K562 (cell line): Measurements from ENCODE around the gene FRMPD2. TPM values are rescaled to one million over a fixed set of nuclear protein-coding genes. Genes with fewer than 3 reads are reported as not detected.

Experiments
- ATAC-seq: fragments of 200-7000 bp; cut with Tn5 transposase; 3 replicates; pipeline ENCODE4 v1.9.1; 2020; ENCODE audit warnings: moderate library complexity
- BruUV-seq: library from RNA; stranded (reverse); fragments of 400-500 nt; replicated peaks from 2 replicates; lab custom pipeline; 2021; lab: Mats Ljungman, UMichigan
- CTCF ChIA-PET: fragments of 300-600 bp; formaldehyde crosslinking; extraction: SDS; loops from one replicate; lab custom pipeline; 2021; ENCODE audit warnings: low intra/inter-chr PET ratio; lab: Yijun Ruan, JAX
- POLR2A ChIA-PET: fragments of 300-600, 350-650 bp; sonication (Branson Sonifier 250); formaldehyde crosslinking; extraction: SDS; loops from one replicate; lab custom pipeline; 2021; ENCODE audit warnings: antibody characterized with exemption, inconsistent platforms; lab: Yijun Ruan, JAX
- DNase-seq, 4 experiments: peaks; one replicate each; pipeline versions ENCODE4 v3.0.0 to v3.0.0-alpha.2; 2011 to 2018; ENCODE audit warnings: low spot score in 3 of 4, mixed read lengths in 3 of 4; ENCODE audit errors: extremely low read depth in 1 of 4
- FAIRE-seq: peaks from 2 replicates; lab custom pipeline; 2011; peaks lifted over from hg19 to GRCh38; lab: Jason Lieb, UNC
- H2AFZ ChIP-seq: 2 replicates; pipeline ENCODE4 v1.6.0; 2011; ENCODE audit warnings: low read depth, low read length, control low read depth, inconsistent platforms
- H3K27ac ChIP-seq: fragments of 200-600 bp; 3 replicates; pipeline ENCODE4 v1.8.0; 2011; ENCODE audit warnings: low read depth, mild to moderate bottlenecking, control low read depth, inconsistent platforms, low read length, moderate library complexity, mixed read lengths; ENCODE audit errors: extremely low read depth
- H3K27me3 ChIP-seq, 2 experiments: fragments of 300-600 bp in 1 of 2; 2 replicates in 1 of 2; 3 replicates in 1 of 2; pipeline versions ENCODE4 v1.6.0 to v1.8.0; 2011; ENCODE audit warnings: inconsistent platforms in 2 of 2, low read length in 2 of 2, mild to moderate bottlenecking in 1 of 2, mixed read lengths in 1 of 2, moderate library complexity in 1 of 2; ENCODE audit not compliant: control insufficient read depth in 2 of 2, insufficient read depth in 2 of 2
- H3K36me3 ChIP-seq: fragments of 300-600 bp; 3 replicates; pipeline ENCODE4 v1.8.0; 2011; ENCODE audit warnings: mild to moderate bottlenecking, low read length, inconsistent platforms; ENCODE audit not compliant: control insufficient read depth, insufficient read depth
- H3K4me1 ChIP-seq, 2 experiments: fragments of 200-600 bp in 1 of 2; replicated peaks in 1 of 2; 2 replicates in 1 of 2; 3 replicates in 1 of 2; pipeline versions ENCODE4 v1.5.1 to v1.8.0; 2011; ENCODE audit warnings: inconsistent platforms in 2 of 2, low read length in 2 of 2, mild to moderate bottlenecking in 1 of 2, mixed read lengths in 1 of 2, moderate library complexity in 1 of 2; ENCODE audit not compliant: control insufficient read depth in 2 of 2, insufficient read depth in 2 of 2
- H3K4me2 ChIP-seq: 2 replicates; pipeline ENCODE4 v1.6.1; 2011; ENCODE audit warnings: low read length, control low read depth, inconsistent platforms, mixed read lengths; ENCODE audit not compliant: insufficient read depth
- H3K4me3 ChIP-seq: fragments of 200-600 bp; sonication (generic), shearing (Covaris generic); 2 replicates; pipeline ENCODE4 v1.5.1; 2016; ENCODE audit warnings: control low read depth, inconsistent platforms
- H3K79me2 ChIP-seq: fragments of 200-600 bp; 3 replicates; pipeline ENCODE4 v1.8.0; 2011; ENCODE audit warnings: low read length, inconsistent platforms; ENCODE audit not compliant: control insufficient read depth, insufficient read depth
- H3K9ac ChIP-seq, 2 experiments: 2 replicates each; pipeline versions ENCODE4 v1.6.0 to v1.6.1; 2011; ENCODE audit warnings: low read depth in 2 of 2, low read length in 2 of 2, control low read depth in 1 of 2, inconsistent platforms in 1 of 2, mild to moderate bottlenecking in 1 of 2, mixed read lengths in 1 of 2; ENCODE audit not compliant: insufficient read depth in 1 of 2
- H3K9me1 ChIP-seq: one replicate; pipeline ENCODE4 v1.6.0; 2011; ENCODE audit warnings: inconsistent platforms, mild to moderate bottlenecking, low read length, moderate library complexity; ENCODE audit not compliant: control insufficient read depth, insufficient read depth
- H3K9me3 ChIP-seq: replicated peaks from 2 replicates; pipeline ENCODE4 v1.5.1; 2011; ENCODE audit warnings: low read depth, low read length, inconsistent platforms; ENCODE audit not compliant: control insufficient read depth, insufficient read depth
- H4K20me1 ChIP-seq: replicated peaks from 2 replicates; pipeline ENCODE4 v1.6.1; 2011; ENCODE audit warnings: low read length, inconsistent platforms, mixed read lengths; ENCODE audit not compliant: control insufficient read depth, insufficient read depth
- ELF1 ChIP-seq: fragments of 200-800 bp; sonication (Bioruptor generic); IDR thresholded peaks from 2 replicates; pipeline ENCODE4 v1.6.1; 2016; ENCODE audit warnings: missing genetic modification characterization, missing compliant biosample characterization
- JUND ChIP-seq, 2 experiments: IDR thresholded peaks; 2 replicates in 1 of 2; 3 replicates in 1 of 2; pipeline ENCODE4 v1.6.1; 2011; ENCODE audit warnings: borderline replicate concordance in 2 of 2, low read depth in 2 of 2, low read length in 2 of 2, improper control_type of control experiment in 1 of 2, missing biosample characterization in 1 of 2, missing genetic modification characterization in 1 of 2, missing genetic modification reagents in 1 of 2
- L3MBTL2 ChIP-seq: fragments of 450-650 bp; IDR thresholded peaks from 2 replicates; pipeline ENCODE4 v1.6.1; 2016; ENCODE audit warnings: mild to moderate bottlenecking, moderate library complexity
- PML ChIP-seq: IDR thresholded peaks from 2 replicates; pipeline ENCODE4 v1.6.1; 2012; ENCODE audit warnings: low read length, inconsistent platforms
- PTRF ChIP-seq: fragments of 450-650 bp; IDR thresholded peaks from 2 replicates; pipeline ENCODE4 v1.6.1; 2016; ENCODE audit warnings: mild to moderate bottlenecking, missing genetic modification characterization, missing compliant biosample characterization
- WGBS: fragments of 100-300 bp; shearing (Covaris generic); methylation state at CpG from one replicate; pipeline ENCODE4 v1.1.6; 2016; ENCODE audit warnings: low coverage, mixed read lengths; ENCODE audit not compliant: insufficient coverage; ENCODE audit errors: missing lambda C conversion rate; 5-methylcytosine and 5-hydroxymethylcytosine counted together
- in situ Hi-C: fragments of 300-500 bp; cut with MboI; formaldehyde crosslinking; loops from 4 replicates; pipeline ENCODE4 v1.15.0; 2018; ENCODE audit warnings: inconsistent platforms, mixed read lengths
- intact Hi-C: fragments of 100-400 bp; cut with micrococcal nuclease; formaldehyde crosslinking; loops from 2 replicates; pipeline ENCODE4 v1.14.2; 2022
- polyA plus RNA-seq, 8 experiments: library from polyadenylated mRNA; depleted of rRNA in 4 of 8; stranded (reverse) in 5 of 8; unstranded in 3 of 8; fragments of >200 nt; fragmentation: Nextera tagmentation in 2 of 8; fragmentation: Illumina TruSeq in 1 of 8; extraction: Ambion mirVana in 2 of 8; extraction: Trizol in 1 of 8; gene quantifications; 2 replicates each; pipeline versions ENCODE4 v1.2.1 to v1.2.3, GENCODE V29; 2011 to 2014; ENCODE audit warnings: inconsistent platforms in 1 of 8, missing spikeins in 1 of 8
- total RNA-seq, 7 experiments: library from RNA; depleted of rRNA in 6 of 7; stranded (reverse); fragments of >200 nt in 6 of 7; fragmentation: Illumina TruSeq in 2 of 7; extraction: Trizol in 2 of 7; gene quantifications; 2 replicates each; pipeline versions ENCODE4 v1.2.1 to v1.2.3, GENCODE V29; 2011 to 2021; ENCODE audit warnings: low replicate concordance in 1 of 7
- TF ChIP-seq, protein P1 (sequence below), 2 experiments: fragments of 450-650 bp; IDR thresholded peaks; 2 replicates each; pipeline ENCODE4 v1.6.1; 2018; ENCODE audit warnings: mild to moderate bottlenecking in 2 of 2, low read depth in 1 of 2; ENCODE audit not compliant: partially characterized antibody in 2 of 2
- TF ChIP-seq, protein P2 (sequence below), 2 experiments: IDR thresholded peaks; 2 replicates each; pipeline ENCODE4 v1.6.1; 2011; ENCODE audit warnings: borderline replicate concordance in 1 of 2, control low read depth in 1 of 2, low read depth in 1 of 2, low read length in 1 of 2, mild to moderate bottlenecking in 1 of 2, mixed read lengths in 1 of 2, moderate library complexity in 1 of 2; ENCODE audit not compliant: insufficient read depth in 1 of 2, insufficient read length in 1 of 2, poor library complexity in 1 of 2, severe bottlenecking in 1 of 2; ENCODE audit errors: extremely low read depth in 1 of 2
- TF ChIP-seq, protein P3 (sequence below): fragments of 450-650 bp; IDR thresholded peaks from 2 replicates; pipeline ENCODE4 v1.6.1; 2018; ENCODE audit warnings: mild to moderate bottlenecking, low read depth; ENCODE audit not compliant: partially characterized antibody

FRMPD2 gene
- total and polyA plus RNA-seq, 9 of the 15 experiments (the other 6 are each of a cell fraction or from before 2014, with no cell fraction given) = 0.12 to 0.95 (median 0.33) TPM

DNA sequence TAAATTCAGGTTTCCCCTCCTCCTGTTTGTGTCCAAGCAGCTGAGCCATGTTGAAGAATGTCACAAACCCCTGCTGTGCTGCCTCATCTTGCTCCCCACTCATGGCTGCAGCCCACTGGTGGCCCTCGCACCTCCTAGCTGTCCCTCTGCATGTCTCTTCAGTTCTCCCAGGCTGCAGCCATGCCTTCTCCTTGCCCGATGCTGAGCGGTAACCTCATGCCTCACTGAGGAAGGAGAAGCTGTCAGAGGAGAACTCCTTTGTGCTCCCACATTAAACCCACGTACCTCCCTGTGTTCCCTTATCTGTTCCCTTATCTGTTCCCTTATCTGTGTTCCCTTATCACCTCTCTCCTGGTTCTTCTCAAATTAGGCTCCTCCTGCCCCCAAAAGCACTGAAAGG lies 10.3 kb upstream of the FRMPD2 start:
- 21% methylated on average over 4 of the region's 4 CpGs for WGBS
- Histone ChIP-seq H3K79me2 (no peaks in the 10 kb centered on the region), H3K9ac (no peak overlapping the region), H3K9me3 (peaks cover 9% of the 10 kb centered on the region), H3K4me2 (no peak overlapping the region), H3K36me3 (no peaks in the 10 kb centered on the region), H3K27ac (no peak overlapping the region), H4K20me1 (no peaks in the 10 kb centered on the region), H3K9me1 (no peaks in the 10 kb centered on the region), H3K4me1 (no peaks in the 10 kb centered on the region; a peak in 3 of 5 replicates), H3K27me3 (peaks cover 2 to 11% of the 10 kb centered on the region in 2 experiments; a peak in 4 of 5 replicates), H2AFZ (no peak overlapping the region), H3K4me3 (no peak overlapping the region)
- no peak for ATAC-seq
- in situ Hi-C loops = no loop called here
- CTCF ChIA-PET = no interaction called here
- FAIRE-seq = no peak
- BruUV-seq = no TSS peak
- no peak for DNase-seq
- TF ChIP-seq ELF1 (no peak), PML (no peak), L3MBTL2 (peak; percentile 49; the same call in 1 of the 2 replicates), JUND (IDR thresholded peaks at IDR 0.05; ENCODE audit: borderline replicate concordance, low read depth, low read length) (no peak), JUND (tag; IDR thresholded peaks at IDR 0.05; ENCODE audit: borderline replicate concordance, low read depth, low read length) (no peak), PTRF (no peak)
- TF ChIP-seq, protein P1, sequence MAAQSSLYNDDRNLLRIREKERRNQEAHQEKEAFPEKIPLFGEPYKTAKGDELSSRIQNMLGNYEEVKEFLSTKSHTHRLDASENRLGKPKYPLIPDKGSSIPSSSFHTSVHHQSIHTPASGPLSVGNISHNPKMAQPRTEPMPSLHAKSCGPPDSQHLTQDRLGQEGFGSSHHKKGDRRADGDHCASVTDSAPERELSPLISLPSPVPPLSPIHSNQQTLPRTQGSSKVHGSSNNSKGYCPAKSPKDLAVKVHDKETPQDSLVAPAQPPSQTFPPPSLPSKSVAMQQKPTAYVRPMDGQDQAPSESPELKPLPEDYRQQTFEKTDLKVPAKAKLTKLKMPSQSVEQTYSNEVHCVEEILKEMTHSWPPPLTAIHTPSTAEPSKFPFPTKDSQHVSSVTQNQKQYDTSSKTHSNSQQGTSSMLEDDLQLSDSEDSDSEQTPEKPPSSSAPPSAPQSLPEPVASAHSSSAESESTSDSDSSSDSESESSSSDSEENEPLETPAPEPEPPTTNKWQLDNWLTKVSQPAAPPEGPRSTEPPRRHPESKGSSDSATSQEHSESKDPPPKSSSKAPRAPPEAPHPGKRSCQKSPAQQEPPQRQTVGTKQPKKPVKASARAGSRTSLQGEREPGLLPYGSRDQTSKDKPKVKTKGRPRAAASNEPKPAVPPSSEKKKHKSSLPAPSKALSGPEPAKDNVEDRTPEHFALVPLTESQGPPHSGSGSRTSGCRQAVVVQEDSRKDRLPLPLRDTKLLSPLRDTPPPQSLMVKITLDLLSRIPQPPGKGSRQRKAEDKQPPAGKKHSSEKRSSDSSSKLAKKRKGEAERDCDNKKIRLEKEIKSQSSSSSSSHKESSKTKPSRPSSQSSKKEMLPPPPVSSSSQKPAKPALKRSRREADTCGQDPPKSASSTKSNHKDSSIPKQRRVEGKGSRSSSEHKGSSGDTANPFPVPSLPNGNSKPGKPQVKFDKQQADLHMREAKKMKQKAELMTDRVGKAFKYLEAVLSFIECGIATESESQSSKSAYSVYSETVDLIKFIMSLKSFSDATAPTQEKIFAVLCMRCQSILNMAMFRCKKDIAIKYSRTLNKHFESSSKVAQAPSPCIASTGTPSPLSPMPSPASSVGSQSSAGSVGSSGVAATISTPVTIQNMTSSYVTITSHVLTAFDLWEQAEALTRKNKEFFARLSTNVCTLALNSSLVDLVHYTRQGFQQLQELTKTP (IDR thresholded peaks at IDR 0.05; ENCODE audit: low read depth in 1 of 2, partially characterized antibody in 2 of 2) = no peak
- TF ChIP-seq, protein P2, sequence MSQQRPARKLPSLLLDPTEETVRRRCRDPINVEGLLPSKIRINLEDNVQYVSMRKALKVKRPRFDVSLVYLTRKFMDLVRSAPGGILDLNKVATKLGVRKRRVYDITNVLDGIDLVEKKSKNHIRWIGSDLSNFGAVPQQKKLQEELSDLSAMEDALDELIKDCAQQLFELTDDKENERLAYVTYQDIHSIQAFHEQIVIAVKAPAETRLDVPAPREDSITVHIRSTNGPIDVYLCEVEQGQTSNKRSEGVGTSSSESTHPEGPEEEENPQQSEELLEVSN (IDR thresholded peaks at IDR 0.05; ENCODE audit: borderline replicate concordance in 1 of 2, extremely low read depth in 1 of 2, insufficient read depth in 1 of 2, insufficient read length in 1 of 2, low read depth in 1 of 2, low read length in 1 of 2, poor library complexity in 1 of 2, severe bottlenecking in 1 of 2) = peak in 1 of 2 experiments; percentile 10
- TF ChIP-seq, protein P3, sequence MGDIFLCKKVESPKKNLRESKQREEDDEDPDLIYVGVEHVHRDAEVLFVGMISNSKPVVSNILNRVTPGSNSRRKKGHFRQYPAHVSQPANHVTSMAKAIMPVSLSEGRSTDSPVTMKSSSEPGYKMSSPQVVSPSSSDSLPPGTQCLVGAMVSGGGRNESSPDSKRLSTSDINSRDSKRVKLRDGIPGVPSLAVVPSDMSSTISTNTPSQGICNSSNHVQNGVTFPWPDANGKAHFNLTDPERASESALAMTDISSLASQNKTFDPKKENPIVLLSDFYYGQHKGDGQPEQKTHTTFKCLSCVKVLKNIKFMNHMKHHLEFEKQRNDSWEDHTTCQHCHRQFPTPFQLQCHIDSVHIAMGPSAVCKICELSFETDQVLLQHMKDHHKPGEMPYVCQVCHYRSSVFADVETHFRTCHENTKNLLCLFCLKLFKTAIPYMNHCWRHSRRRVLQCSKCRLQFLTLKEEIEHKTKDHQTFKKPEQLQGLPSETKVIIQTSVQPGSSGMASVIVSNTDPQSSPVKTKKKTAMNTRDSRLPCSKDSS = no peak
- POLR2A ChIA-PET = no interaction called here
- intact Hi-C loops = no loop called here
